K562 (cell line): ENCODE results near the gene SET. TPM values are rescaled to one million over a fixed set of nuclear protein-coding genes. Genes with fewer than 3 reads are reported as not detected.

Experiments
- ARHGAP35 ChIP-seq: fragments of 450-650 bp; IDR thresholded peaks from 2 replicates; pipeline ENCODE4 v1.6.1; 2018; ENCODE audit not compliant: partially characterized antibody
- CXXC5 ChIP-seq: fragments of 250-450 bp; sonication (Bioruptor Pico); IDR thresholded peaks from 2 replicates; pipeline ENCODE4 v1.8.0; 2022; ENCODE audit warnings: inconsistent platforms, mild to moderate bottlenecking, moderate library complexity
- FOXA1 ChIP-seq: fragments of 450-650 bp; IDR thresholded peaks from 2 replicates; pipeline ENCODE4 v1.6.1; 2016; ENCODE audit warnings: mild to moderate bottlenecking, borderline replicate concordance
- NELFE ChIP-seq: IDR thresholded peaks from 2 replicates; pipeline ENCODE4 v1.6.1; 2011; ENCODE audit warnings: mild to moderate bottlenecking; ENCODE audit not compliant: insufficient read depth, insufficient read length
- RAD51 ChIP-seq: fragments of 450-650 bp; IDR thresholded peaks from 2 replicates; pipeline ENCODE4 v1.7.1; 2016; ENCODE audit warnings: low read depth, mild to moderate bottlenecking, borderline replicate concordance
- RBM17 ChIP-seq: fragments of 200-400 bp; formaldehyde crosslinking; IDR thresholded peaks from 2 replicates; pipeline ENCODE4 v1.6.1; 2017; ENCODE audit warnings: low read depth, mild to moderate bottlenecking, low read length, borderline replicate concordance
- ZHX1 ChIP-seq: fragments of 150-350 bp; conservative IDR thresholded peaks from 2 replicates; pipeline ENCODE4 v1.6.1; 2014; ENCODE audit warnings: low read length
- ZMIZ1 ChIP-seq, 2 experiments: fragments of 150-350 bp in 1 of 2; IDR thresholded peaks; 2 replicates each; pipeline ENCODE4 v1.6.1; 2012 to 2016; ENCODE audit warnings: low read depth in 2 of 2, low read length in 2 of 2, mild to moderate bottlenecking in 1 of 2, moderate library complexity in 1 of 2
- ZNF121 ChIP-seq: sonication (generic); formaldehyde crosslinking; conservative IDR thresholded peaks from 2 replicates; pipeline ENCODE4 v1.8.0; 2022; ENCODE audit warnings: missing genetic modification reagents
- ZNF707 ChIP-seq: fragments of 250-450 bp; sonication (Bioruptor Pico); conservative IDR thresholded peaks from 2 replicates; pipeline ENCODE4 v1.8.0; 2022; ENCODE audit warnings: inconsistent platforms, mild to moderate bottlenecking, moderate library complexity
- polyA plus RNA-seq, 8 experiments: library from polyadenylated mRNA; depleted of rRNA in 4 of 8; stranded (reverse) in 5 of 8; unstranded in 3 of 8; fragments of >200 nt; fragmentation: Nextera tagmentation in 2 of 8; fragmentation: Illumina TruSeq in 1 of 8; extraction: Ambion mirVana in 2 of 8; extraction: Trizol in 1 of 8; gene quantifications; 2 replicates each; pipeline versions ENCODE4 v1.2.1 to v1.2.3, GENCODE V29; 2011 to 2014; ENCODE audit warnings: inconsistent platforms in 1 of 8, missing spikeins in 1 of 8
- total RNA-seq, 7 experiments: library from RNA; depleted of rRNA in 6 of 7; stranded (reverse); fragments of >200 nt in 6 of 7; fragmentation: Illumina TruSeq in 2 of 7; extraction: Trizol in 2 of 7; gene quantifications; 2 replicates each; pipeline versions ENCODE4 v1.2.1 to v1.2.3, GENCODE V29; 2011 to 2021; ENCODE audit warnings: low replicate concordance in 1 of 7
- TF ChIP-seq, protein P1 (sequence below): fragments of 250-450 bp; sonication (Bioruptor Pico); IDR thresholded peaks from 2 replicates; pipeline ENCODE4 v1.5.1; 2021; ENCODE audit warnings: mild to moderate bottlenecking
- TF ChIP-seq, protein P2 (sequence below): sonication (generic); formaldehyde crosslinking; IDR thresholded peaks from 2 replicates; pipeline ENCODE4 v1.5.0; 2020; ENCODE audit warnings: missing genetic modification reagents
- TF ChIP-seq, protein P3 (sequence below): fragments of 250-450 bp; sonication (Bioruptor Pico); IDR thresholded peaks from 2 replicates; pipeline ENCODE4 v1.8.0; 2022; ENCODE audit warnings: inconsistent platforms, mild to moderate bottlenecking, moderate library complexity, borderline replicate concordance

SET gene
- total and polyA plus RNA-seq, 9 of the 15 experiments (the other 6 are each of a cell fraction or from before 2014, with no cell fraction given), result 404 to 1,447 (median 907) TPM

DNA sequence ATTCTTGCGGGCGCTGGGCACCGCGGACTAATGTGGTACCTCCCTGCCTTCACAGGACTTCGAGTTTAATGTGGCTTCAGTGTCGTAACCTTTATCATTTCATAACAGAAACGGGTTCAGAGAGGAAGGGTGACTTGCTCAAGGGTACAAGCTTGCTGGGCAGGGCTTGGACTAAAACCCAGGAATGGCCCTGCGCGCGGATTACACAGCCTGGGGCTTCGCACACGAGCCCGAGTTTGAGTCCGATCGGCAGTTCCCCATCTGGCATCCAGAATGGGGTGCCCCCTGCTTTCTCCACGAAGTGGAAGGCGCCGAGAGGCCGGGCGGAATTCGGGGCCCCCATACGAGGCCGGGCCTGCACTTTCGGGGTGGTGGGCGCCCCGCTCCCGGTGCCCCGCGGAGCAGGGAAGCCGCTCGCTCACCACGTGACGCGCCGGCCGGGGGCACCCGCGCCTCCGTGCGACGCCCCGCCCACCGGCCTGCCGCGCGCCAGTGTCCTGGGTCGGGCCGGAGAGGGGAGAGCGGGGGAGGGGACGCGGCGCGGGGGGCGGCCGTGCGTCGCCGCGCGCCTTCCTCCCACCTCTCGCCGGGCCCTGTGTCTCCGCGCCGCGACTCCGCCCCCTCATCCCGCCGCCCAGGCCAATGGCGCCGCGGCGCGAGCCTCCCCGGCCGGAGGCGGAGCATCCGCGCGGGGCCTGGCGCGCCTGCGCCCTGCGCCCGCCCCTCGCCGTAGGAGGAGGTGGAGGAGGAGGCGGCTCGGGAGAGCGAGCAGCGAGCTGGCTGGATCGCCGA lies at the start of gene SET (continued):
- TF ChIP-seq ZNF121 (CRISPR knock-in tag), result no peak
- TF ChIP-seq, protein P1, sequence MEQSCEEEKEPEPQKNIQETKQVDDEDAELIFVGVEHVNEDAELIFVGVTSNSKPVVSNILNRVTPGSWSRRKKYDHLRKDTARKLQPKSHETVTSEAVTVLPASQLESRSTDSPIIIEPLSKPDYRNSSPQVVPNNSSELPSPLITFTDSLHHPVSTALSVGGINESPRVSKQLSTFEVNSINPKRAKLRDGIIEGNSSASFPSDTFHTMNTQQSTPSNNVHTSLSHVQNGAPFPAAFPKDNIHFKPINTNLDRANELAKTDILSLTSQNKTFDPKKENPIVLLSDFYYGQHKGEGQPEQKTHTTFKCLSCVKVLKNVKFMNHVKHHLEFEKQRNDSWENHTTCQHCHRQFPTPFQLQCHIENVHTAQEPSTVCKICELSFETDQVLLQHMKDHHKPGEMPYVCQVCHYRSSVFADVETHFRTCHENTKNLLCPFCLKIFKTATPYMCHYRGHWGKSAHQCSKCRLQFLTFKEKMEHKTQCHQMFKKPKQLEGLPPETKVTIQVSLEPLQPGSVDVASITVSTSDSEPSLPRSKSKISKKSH, result peak; percentile 25; the same call in 1 of the 2 replicates
- TF ChIP-seq, protein P2, sequence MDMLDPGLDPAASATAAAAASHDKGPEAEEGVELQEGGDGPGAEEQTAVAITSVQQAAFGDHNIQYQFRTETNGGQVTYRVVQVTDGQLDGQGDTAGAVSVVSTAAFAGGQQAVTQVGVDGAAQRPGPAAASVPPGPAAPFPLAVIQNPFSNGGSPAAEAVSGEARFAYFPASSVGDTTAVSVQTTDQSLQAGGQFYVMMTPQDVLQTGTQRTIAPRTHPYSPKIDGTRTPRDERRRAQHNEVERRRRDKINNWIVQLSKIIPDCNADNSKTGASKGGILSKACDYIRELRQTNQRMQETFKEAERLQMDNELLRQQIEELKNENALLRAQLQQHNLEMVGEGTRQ (CRISPR knock-in tag), result peak; percentile 91
- peak; percentile 99 for TF ChIP-seq CXXC5 (CRISPR knock-in tag)
- no peak for TF ChIP-seq NELFE
- TF ChIP-seq ARHGAP35, result no peak
- TF ChIP-seq FOXA1, result no peak
- peak; percentile 87 for TF ChIP-seq RAD51
- no peak for TF ChIP-seq ZHX1
- peak; percentile 58; the same call in 1 of the 2 replicates for TF ChIP-seq ZNF707
- no peak for TF ChIP-seq RBM17
- TF ChIP-seq, protein P3, sequence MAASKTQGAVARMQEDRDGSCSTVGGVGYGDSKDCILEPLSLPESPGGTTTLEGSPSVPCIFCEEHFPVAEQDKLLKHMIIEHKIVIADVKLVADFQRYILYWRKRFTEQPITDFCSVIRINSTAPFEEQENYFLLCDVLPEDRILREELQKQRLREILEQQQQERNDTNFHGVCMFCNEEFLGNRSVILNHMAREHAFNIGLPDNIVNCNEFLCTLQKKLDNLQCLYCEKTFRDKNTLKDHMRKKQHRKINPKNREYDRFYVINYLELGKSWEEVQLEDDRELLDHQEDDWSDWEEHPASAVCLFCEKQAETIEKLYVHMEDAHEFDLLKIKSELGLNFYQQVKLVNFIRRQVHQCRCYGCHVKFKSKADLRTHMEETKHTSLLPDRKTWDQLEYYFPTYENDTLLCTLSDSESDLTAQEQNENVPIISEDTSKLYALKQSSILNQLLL (CRISPR knock-in tag), result no peak
- 0 out of 4 replicates have a peak, but pooled peaks of 1 of the 2 experiments have one; percentile 19 for TF ChIP-seq ZMIZ1 (IDR thresholded peaks at IDR 0.05; ENCODE audit: low read depth in 2 of 2, low read length in 2 of 2)
